GM18909 (cell line): Measurements from ENCODE around the gene STOM.
A peak's percentile ranks its signal among the peaks of the same experiment; 100 is the strongest.
"Not testable (repeated sequence)": the region's sequence is repeated elsewhere in the genome, so short reads cannot be mapped to it uniquely, and the experiment has no call there.

Experiments
- ATAC-seq: cut with Tn5 transposase; IDR thresholded peaks from one replicate; pipeline ENCODE4 v1.9.1; 2021; ENCODE audit warnings: mild to moderate bottlenecking; ENCODE audit not compliant: unreplicated experiment, poor library complexity

STOM gene

GRCh38 chr9:121303456-121304451 is 66.3 kb downstream of the STOM start:
- ATAC-seq, result no peak

- ATAC-seq, result no peak
Observed at GRCh38 chr9:121302786-121303185, 67.3 kb downstream of the STOM start.

GRCh38 chr9:121302341-121302740 is 67.7 kb downstream of the STOM start:
- ATAC-seq, result no peak

GRCh38 chr9:121301881-121302286 is 68.2 kb downstream of the STOM start:
- ATAC-seq, result no peak

GRCh38 chr9:121300283-121301119 is 69.5 kb downstream of the STOM start:
- no peak for ATAC-seq

- ATAC-seq, result peak; percentile 51
Observed at GRCh38 chr9:121299467-121300282, 70.4 kb downstream of the STOM start.

GRCh38 chr9:121298689-121299466 is 71.2 kb downstream of the STOM start:
- ATAC-seq, result no peak

GRCh38 chr9:121298016-121298538 is 72.0 kb downstream of the STOM start:
- no peak for ATAC-seq

GRCh38 chr9:121297389-121297788 is 72.7 kb downstream of the STOM start:
- no peak for ATAC-seq

- ATAC-seq, result no peak
Observed at GRCh38 chr9:121296213-121297127, 73.6 kb downstream of the STOM start.

- no peak for ATAC-seq
Observed at GRCh38 chr9:121295662-121296191, 74.3 kb downstream of the STOM start.

- ATAC-seq, result no peak
Observed at GRCh38 chr9:121294866-121295661, 75.0 kb downstream of the STOM start.

GRCh38 chr9:121294151-121294743 is 75.8 kb downstream of the STOM start:
- ATAC-seq, result no peak

- ATAC-seq, result no peak
Observed at GRCh38 chr9:121292801-121293241, 77.2 kb downstream of the STOM start.

- no peak for ATAC-seq
Observed at GRCh38 chr9:121292051-121292450, 78.0 kb downstream of the STOM start.

- not testable (repeated sequence) for ATAC-seq
Observed at GRCh38 chr9:121291536-121291935, 78.5 kb downstream of the STOM start.
